Mucosa of rectum (tissue), 2 donors: ENCODE measurements around the gene CEP112.
A peak's percentile ranks its signal among the peaks of the same experiment; 100 is the strongest.

Experiments
- H3K27ac ChIP-seq, 2 donors: one replicate each; pipeline ENCODE4 v1.7.0; 2013; ENCODE audit warnings: inconsistent platforms in 2 of 2, low read depth in 2 of 2, low read length in 2 of 2
- H3K27me3 ChIP-seq, 2 donors: one replicate each; pipeline ENCODE4 v1.7.0; 2013; ENCODE audit warnings: low read length in 2 of 2; ENCODE audit not compliant: control insufficient read depth in 2 of 2, insufficient read depth in 2 of 2
- H3K36me3 ChIP-seq, 2 donors: one replicate each; pipeline ENCODE4 v1.7.0; 2013; ENCODE audit warnings: low read length in 2 of 2; ENCODE audit not compliant: control insufficient read depth in 2 of 2, insufficient read depth in 2 of 2
- H3K4me1 ChIP-seq, 2 donors: one replicate each; pipeline ENCODE4 v1.7.0; 2013; ENCODE audit warnings: low read length in 2 of 2, mild to moderate bottlenecking in 1 of 2; ENCODE audit not compliant: control insufficient read depth in 2 of 2, insufficient read depth in 2 of 2
- H3K4me3 ChIP-seq, 2 donors: one replicate each; pipeline ENCODE4 v1.7.0; 2013; ENCODE audit warnings: low read length in 2 of 2
- H3K9ac ChIP-seq, 2 donors: one replicate each; pipeline ENCODE4 v1.7.0; 2013; ENCODE audit warnings: low read length in 2 of 2, low read depth in 1 of 2, mild to moderate bottlenecking in 1 of 2
- H3K9me3 ChIP-seq, 2 donors: one replicate each; pipeline ENCODE4 v1.7.0; 2013; ENCODE audit warnings: low read length in 2 of 2; ENCODE audit not compliant: control insufficient read depth in 2 of 2
- donor health status: healthy.
- donor health status: Normal muscosa, but diverticular disease.

CEP112 gene

DNA sequence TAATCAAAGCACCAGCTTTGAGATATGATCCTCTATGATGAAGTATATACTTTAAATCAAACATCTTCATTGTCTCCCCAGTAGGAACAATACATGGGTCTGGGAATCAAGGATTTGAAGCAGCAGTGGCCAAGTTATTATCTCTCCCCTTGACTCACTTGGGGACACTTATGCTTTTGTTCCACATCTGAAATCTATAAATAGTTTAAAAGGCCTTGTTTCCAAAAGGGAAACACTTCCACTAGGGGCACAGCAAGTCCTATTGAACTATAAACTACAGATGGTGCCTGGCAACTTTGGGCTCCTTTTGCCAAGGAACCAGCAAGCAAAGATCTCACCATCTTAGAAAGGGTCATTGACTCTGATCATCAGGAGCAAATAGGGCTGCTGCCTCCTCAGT lies 16.0 kb upstream of the CEP112 start:
- Histone ChIP-seq H3K27ac (no peak overlapping the region), H3K9me3 (no peaks in the 10 kb centered on the region), H3K9ac (no peak overlapping the region), H3K36me3 (no peaks in the 10 kb centered on the region), H3K4me3 (no peak overlapping the region), H3K4me1 (no peaks in the 10 kb centered on the region), H3K27me3 (no peaks in the 10 kb centered on the region)

GRCh38 chr17:66203274-66204015 lies 11.5 kb upstream of the CEP112 start:
- Histone ChIP-seq H3K4me1 (no peaks in the 10 kb centered on the region), H3K27me3 (no peaks in the 10 kb centered on the region), H3K9me3 (no peaks in the 10 kb centered on the region), H3K4me3 (no peak overlapping the region), H3K36me3 (no peaks in the 10 kb centered on the region), H3K9ac (no peak overlapping the region), H3K27ac (no peak overlapping the region)

GRCh38 chr17:66200685-66201092 lies 8.8 kb upstream of the CEP112 start:
- Histone ChIP-seq H3K9me3 (no peaks in the 10 kb centered on the region), H3K36me3 (no peaks in the 10 kb centered on the region), H3K4me3 (no peak overlapping the region), H3K9ac (no peak overlapping the region), H3K27me3 (no peaks in the 10 kb centered on the region), H3K27ac (no peak overlapping the region), H3K4me1 (no peaks in the 10 kb centered on the region)

DNA sequence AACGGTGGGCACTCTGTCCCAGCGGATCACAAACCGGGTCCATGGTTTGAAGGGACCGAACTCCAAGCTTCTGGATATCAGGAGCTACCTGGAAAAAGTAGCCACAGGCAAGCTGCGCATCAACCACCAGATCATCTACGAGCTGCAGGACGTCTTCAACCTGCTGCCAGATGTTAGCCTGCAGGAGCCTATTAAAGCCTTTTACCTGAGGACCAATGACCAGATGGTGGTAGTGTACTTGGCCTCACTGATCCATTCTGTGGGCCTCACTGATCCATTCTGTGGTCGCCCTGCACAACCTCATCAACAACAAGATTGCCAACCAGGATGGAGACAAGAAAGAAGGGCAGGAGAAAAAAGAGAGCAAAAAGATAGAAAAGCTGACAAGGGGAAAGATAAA lies 6.3 kb upstream of the CEP112 start:
- Histone ChIP-seq H3K4me1 (no peaks in the 10 kb centered on the region), H3K9me3 (no peaks in the 10 kb centered on the region), H3K4me3 (no peak overlapping the region), H3K36me3 (no peaks in the 10 kb centered on the region), H3K9ac (no peak overlapping the region), H3K27ac (no peak overlapping the region), H3K27me3 (no peaks in the 10 kb centered on the region)

- Histone ChIP-seq H3K27ac (no peak overlapping the region), H3K9me3 (no peaks in the 10 kb centered on the region), H3K9ac (peak overlapping the region; percentile 14 to 75), H3K36me3 (no peaks in the 10 kb centered on the region), H3K27me3 (no peaks in the 10 kb centered on the region), H3K4me1 (peaks cover 7 to 8% of the 10 kb centered on the region in 2 donors), H3K4me3 (peak overlapping the region; percentile 69 to 80)
These were observed 400 bp upstream of the CEP112 start for GRCh38 chr17:66192378-66192687.

DNA sequence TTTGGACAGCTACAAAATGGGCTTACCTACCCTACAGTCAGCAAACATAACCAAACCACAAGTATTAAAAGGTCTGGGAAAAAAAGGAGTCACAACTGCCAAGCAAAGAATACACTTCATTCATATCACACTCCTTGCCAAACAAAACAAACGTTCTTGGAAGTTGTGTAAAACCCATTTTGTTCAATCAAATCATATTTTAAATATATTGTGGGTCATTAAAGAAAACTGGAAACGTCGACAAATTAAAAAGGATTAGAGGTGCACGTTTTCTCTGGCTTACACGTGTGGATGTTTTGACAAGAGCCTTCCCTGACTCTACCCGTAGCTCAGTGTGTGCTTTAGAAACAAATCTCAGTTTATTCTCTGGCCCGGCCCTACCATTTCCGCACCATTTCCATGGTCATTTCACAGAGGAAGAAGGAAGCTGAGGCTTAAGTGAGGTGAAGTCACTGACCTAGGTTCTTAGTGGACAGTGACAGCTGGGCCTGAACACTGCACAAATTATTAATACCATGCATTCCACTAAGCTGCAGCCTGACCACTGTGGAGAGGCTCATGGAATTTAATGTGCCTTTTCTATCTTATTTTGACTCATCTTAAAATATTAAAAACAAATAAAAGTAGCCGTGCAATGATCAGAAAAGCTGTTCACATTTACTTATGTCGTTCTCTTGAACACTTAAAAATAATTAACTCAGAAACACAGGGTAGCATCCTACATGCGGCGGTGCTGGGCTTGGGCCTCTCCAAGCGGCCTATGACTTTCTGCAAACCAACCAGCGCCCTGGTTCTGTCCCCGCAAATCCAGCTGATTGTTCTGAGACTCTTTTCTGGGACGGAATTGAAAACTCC lies 968 bp downstream of the CEP112 start:
- Histone ChIP-seq H3K36me3 (no peaks in the 10 kb centered on the region), H3K4me3 (peak overlapping the region; percentile 69 to 80), H3K9ac (peak overlapping the region; percentile 58 to 75), H3K27me3 (no peaks in the 10 kb centered on the region), H3K4me1 (peaks cover 7 to 8% of the 10 kb centered on the region in 2 donors), H3K27ac (peak overlapping the region; percentile 14 to 58), H3K9me3 (no peaks in the 10 kb centered on the region)

GRCh38 chr17:66187718-66188117 lies 4.2 kb downstream of the CEP112 start:
- H3K9ac ChIP-seq = no peak overlapping the region
- H3K4me3 ChIP-seq = no peak overlapping the region
- peaks cover 7 to 8% of the 10 kb centered on the region in 2 donors for H3K4me1 ChIP-seq
- H3K36me3 ChIP-seq = no peaks in the 10 kb centered on the region
- no peaks in the 10 kb centered on the region for H3K9me3 ChIP-seq
- no peak overlapping the region for H3K27ac ChIP-seq
- no peaks in the 10 kb centered on the region for H3K27me3 ChIP-seq

GRCh38 chr17:66185862-66186261 lies 6.1 kb downstream of the CEP112 start:
- Histone ChIP-seq H3K4me3 (no peak overlapping the region), H3K27me3 (no peaks in the 10 kb centered on the region), H3K9ac (no peak overlapping the region), H3K9me3 (no peaks in the 10 kb centered on the region), H3K27ac (no peak overlapping the region), H3K36me3 (no peaks in the 10 kb centered on the region), H3K4me1 (peaks cover 3 to 4% of the 10 kb centered on the region in 2 donors)

GRCh38 chr17:66184392-66184791 lies 7.5 kb downstream of the CEP112 start:
- Histone ChIP-seq H3K9ac (no peak overlapping the region), H3K36me3 (no peaks in the 10 kb centered on the region), H3K4me3 (no peak overlapping the region), H3K27me3 (no peaks in the 10 kb centered on the region), H3K9me3 (no peaks in the 10 kb centered on the region), H3K27ac (no peak overlapping the region), H3K4me1 (no peaks in the 10 kb centered on the region)

DNA sequence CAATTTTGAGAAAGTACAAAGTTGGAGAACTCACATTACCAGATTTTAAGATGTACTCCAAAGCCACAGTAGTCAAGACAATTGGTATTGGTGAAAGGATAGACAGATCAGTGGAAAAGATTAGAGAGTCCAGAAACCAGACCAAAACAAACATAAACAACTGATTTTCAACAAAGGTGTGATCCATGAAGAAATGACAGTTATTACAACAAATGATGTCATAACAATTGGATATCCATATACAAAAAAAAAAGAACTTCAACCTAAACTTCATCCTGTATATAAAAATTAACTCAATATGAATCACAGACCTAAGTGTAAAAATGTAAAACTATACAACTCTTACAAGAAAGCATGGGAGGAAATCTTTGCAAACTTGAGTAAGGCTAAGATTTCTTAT lies 8.4 kb downstream of the CEP112 start:
- no peak overlapping the region for H3K9ac ChIP-seq

More for the DNA sequence above, 8.4 kb downstream of the CEP112 start:
- Histone ChIP-seq H3K4me3 (no peak overlapping the region), H3K9me3 (no peaks in the 10 kb centered on the region), H3K36me3 (no peaks in the 10 kb centered on the region), H3K27ac (no peak overlapping the region), H3K27me3 (no peaks in the 10 kb centered on the region), H3K4me1 (no peaks in the 10 kb centered on the region)
